ENCODE results near the gene LMTK3. TPM values are rescaled to one million over a fixed set of nuclear protein-coding genes. Genes with fewer than 3 reads are reported as not detected.

The LMTK3 gene
- total and polyA plus RNA-seq, 7 experiments from 2014 or later = 0.03 to 21.4 (median 16.6) TPM; not detected in 1

DNA sequence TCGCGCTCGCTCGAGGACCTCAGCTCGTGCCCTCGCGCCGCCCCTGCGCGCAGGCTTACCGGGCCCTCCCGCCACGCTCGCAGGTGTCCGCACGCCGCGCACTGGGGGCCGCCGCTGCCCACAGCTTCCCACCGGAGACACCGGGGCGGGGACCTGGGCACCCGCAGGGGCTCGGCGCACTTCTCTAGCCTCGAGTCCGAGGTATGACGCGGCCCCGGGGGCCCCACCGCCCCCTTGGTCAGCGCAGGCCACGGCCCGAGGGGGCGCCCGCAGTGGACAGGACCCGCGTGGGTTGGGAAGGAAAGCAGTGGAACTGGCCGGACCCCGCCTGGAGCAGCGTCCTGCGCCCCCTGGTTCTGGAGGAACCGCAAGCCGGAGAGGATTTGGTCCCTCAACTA, 67.9 kb downstream of the LMTK3 start:
- CTCF ChIA-PET = no interaction called here
- peaks cover 7 to 13% (median 11%) of the 10 kb centered on the region in 5 donors for H3K36me3 Mint-ChIP-seq
- POLR2A ChIA-PET = interaction anchor here (0.9 to 1.0 kb wide), 2 partner anchors 12 to 80 kb away, joined by 3 read pairs; partner anchors contain the start of genes KCNJ14, SYNGR4 and TMEM143
- peaks cover 12 to 45% (median 21%) of the 10 kb centered on the region in 5 donors for H3K27me3 Mint-ChIP-seq
- peaks cover 18 to 41% (median 34%) of the 10 kb centered on the region in 7 donors for H3K4me1 Mint-ChIP-seq
- peaks cover 0 to 8% of the 10 kb centered on the region in 2 donors for H3K27me3 ChIP-seq (ENCODE audit: control insufficient read depth in 2 of 2, insufficient read depth in 2 of 2, low read length in 2 of 2)
- H3K9me3 Mint-ChIP-seq = peaks cover 0 to 1% (median 0%) of the 10 kb centered on the region in 11 donors
- H3K9me3 ChIP-seq (ENCODE audit: control insufficient read depth in 2 of 3, low read length in 3 of 3) = no peaks in the 10 kb centered on the region
- intact Hi-C loops (cut with micrococcal nuclease) = loop anchor here (2.0 kb wide), 4 partner anchors 25 to 1323 kb away; partner anchors contain the start of genes AP2A1 (in 1 of the 2) and KDELR1 (in 1 of the 2)
- peak overlapping the region in 5 of 10 donors; percentile 90 to 95 (median 93) for H3K4me3 Mint-ChIP-seq
- H3K36me3 ChIP-seq (ENCODE audit: control insufficient read depth in 2 of 3, insufficient read depth in 3 of 3, low read length in 3 of 3) = peaks cover 6 to 20% (median 12%) of the 10 kb centered on the region in 3 experiments
- peak in 1 of 9 donors; percentile 16 for DNase-seq
- H3K27ac ChIP-seq (ENCODE audit: low read depth, low read length) = no peak overlapping the region
- H3K4me1 ChIP-seq (ENCODE audit: control insufficient read depth in 2 of 2, insufficient read depth in 2 of 2, low read length in 2 of 2) = peaks cover 20 to 22% of the 10 kb centered on the region in 2 donors
- no peak for ATAC-seq
- peak overlapping the region; percentile 80 for H3K4me3 ChIP-seq (ENCODE audit: low read length)
- H3K27ac Mint-ChIP-seq = no peak overlapping the region

DNA sequence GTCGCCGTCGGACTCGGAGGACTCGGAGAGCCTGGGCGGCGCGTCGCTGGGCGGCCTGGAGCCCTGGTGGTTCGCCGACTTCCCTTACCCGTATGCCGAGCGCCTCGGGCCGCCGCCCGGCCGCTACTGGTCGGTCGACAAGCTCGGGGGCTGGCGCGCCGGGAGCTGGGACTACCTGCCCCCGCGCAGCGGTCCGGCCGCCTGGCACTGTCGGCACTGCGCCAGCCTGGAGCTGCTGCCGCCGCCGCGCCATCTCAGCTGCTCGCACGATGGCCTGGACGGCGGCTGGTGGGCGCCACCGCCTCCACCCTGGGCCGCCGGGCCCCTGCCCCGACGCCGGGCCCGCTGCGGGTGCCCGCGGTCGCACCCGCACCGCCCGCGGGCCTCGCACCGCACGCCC, 68.4 kb downstream of the LMTK3 start:
- H3K27ac ChIP-seq (ENCODE audit: low read depth, low read length) = no peak overlapping the region
- POLR2A ChIA-PET = interaction anchor here (0.9 to 1.0 kb wide), 2 partner anchors 12 to 79 kb away, joined by 3 read pairs; partner anchors contain the start of genes KCNJ14, SYNGR4 and TMEM143
- no peak overlapping the region for H3K4me3 ChIP-seq (ENCODE audit: low read length)
- Mint-ChIP-seq H3K4me3 (peak overlapping the region in 1 of 10 donors; percentile 93), H3K4me1 (peaks cover 13 to 37% (median 31%) of the 10 kb centered on the region in 7 donors), H3K36me3 (peaks cover 2 to 9% (median 6%) of the 10 kb centered on the region in 5 donors), H3K27ac (no peak overlapping the region), H3K27me3 (peaks cover 12 to 45% (median 21%) of the 10 kb centered on the region in 5 donors), H3K9me3 (peaks cover 0 to 1% (median 0%) of the 10 kb centered on the region in 11 donors)
- CTCF ChIA-PET = interaction anchor here (0.6 kb wide), 1 partner anchor 1905 kb away, joined by 3 read pairs; no protein-coding TSS in a partner anchor
- ATAC-seq = no peak
- H3K4me1 ChIP-seq (ENCODE audit: control insufficient read depth in 2 of 2, insufficient read depth in 2 of 2, low read length in 2 of 2) = peaks cover 20 to 22% of the 10 kb centered on the region in 2 donors
- DNase-seq = peak in 3 of 9 donors; percentile 13 to 25 (median 14)
- no peaks in the 10 kb centered on the region for H3K9me3 ChIP-seq (ENCODE audit: control insufficient read depth in 2 of 3, low read length in 3 of 3)
- peaks cover 6 to 15% (median 10%) of the 10 kb centered on the region in 3 experiments for H3K36me3 ChIP-seq (ENCODE audit: control insufficient read depth in 2 of 3, insufficient read depth in 3 of 3, low read length in 3 of 3)
- intact Hi-C loops (cut with micrococcal nuclease) = no loop called here
- H3K27me3 ChIP-seq (ENCODE audit: control insufficient read depth in 2 of 2, insufficient read depth in 2 of 2, low read length in 2 of 2) = peaks cover 0 to 8% of the 10 kb centered on the region in 2 donors

- intact Hi-C loops (cut with micrococcal nuclease) = no loop called here
- peaks cover 2 to 7% (median 2%) of the 10 kb centered on the region in 3 experiments for H3K36me3 ChIP-seq (ENCODE audit: control insufficient read depth in 2 of 3, insufficient read depth in 3 of 3, low read length in 3 of 3)
- ChIA-PET POLR2A (no interaction called here), CTCF (interaction anchor here (0.6 kb wide), 1 partner anchor 1904 kb away, joined by 3 read pairs; no protein-coding TSS in a partner anchor)
- Mint-ChIP-seq H3K9me3 (peaks cover 0 to 1% (median 0%) of the 10 kb centered on the region in 11 donors), H3K27ac (peak overlapping the region in 1 of 9 donors; percentile 52), H3K27me3 (peaks cover 12 to 45% (median 27%) of the 10 kb centered on the region in 5 donors), H3K4me3 (peak overlapping the region; percentile 48 to 77 (median 66)), H3K4me1 (peaks cover 10 to 28% (median 24%) of the 10 kb centered on the region in 7 donors), H3K36me3 (peaks cover 0 to 5% (median 0%) of the 10 kb centered on the region in 5 donors)
- H3K9me3 ChIP-seq (ENCODE audit: control insufficient read depth in 2 of 3, low read length in 3 of 3) = no peaks in the 10 kb centered on the region
- DNase-seq = no peak
- H3K27me3 ChIP-seq (ENCODE audit: control insufficient read depth in 2 of 2, insufficient read depth in 2 of 2, low read length in 2 of 2) = peaks cover 0 to 8% of the 10 kb centered on the region in 2 donors
- no peak for ATAC-seq
- no peak overlapping the region for H3K27ac ChIP-seq (ENCODE audit: low read depth, low read length)
- no peak overlapping the region for H3K4me3 ChIP-seq (ENCODE audit: low read length)
- H3K4me1 ChIP-seq (ENCODE audit: control insufficient read depth in 2 of 2, insufficient read depth in 2 of 2, low read length in 2 of 2) = peaks cover 20 to 22% of the 10 kb centered on the region in 2 donors
Observed at GRCh38 chr19:48442116-48443035, 69.3 kb downstream of the LMTK3 start.

DNA sequence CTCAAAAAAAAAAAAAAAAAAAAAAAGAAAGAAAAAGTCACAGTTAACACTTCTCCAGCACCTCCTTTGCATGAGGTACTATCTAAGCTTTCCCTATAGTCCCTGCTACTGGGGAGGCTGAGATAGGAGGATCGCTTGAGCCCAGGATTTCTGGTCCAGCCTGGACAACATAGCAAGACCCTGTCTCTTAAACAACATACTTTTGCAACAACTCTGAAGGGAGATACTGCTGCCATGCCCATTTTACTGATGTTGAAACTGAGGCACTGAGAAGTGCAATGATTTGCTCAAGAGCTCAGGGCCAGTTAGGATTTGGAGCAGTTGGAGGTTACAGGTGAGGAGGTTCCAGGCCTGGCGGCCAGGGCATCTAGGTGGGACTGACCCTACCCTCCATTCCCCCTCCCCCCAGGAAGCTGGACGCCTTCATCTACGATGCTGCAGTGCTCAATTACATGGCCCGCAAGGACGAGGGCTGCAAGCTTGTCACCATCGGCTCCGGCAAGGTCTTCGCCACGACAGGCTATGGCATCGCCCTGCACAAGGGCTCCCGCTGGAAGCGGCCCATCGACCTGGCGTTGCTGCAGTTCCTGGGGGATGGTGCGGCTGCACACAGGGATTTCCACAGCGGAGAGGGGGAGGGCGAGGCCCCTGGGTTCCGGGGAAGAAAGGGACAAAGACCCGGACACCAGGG, 70.1 kb downstream of the LMTK3 start:
- no peak overlapping the region for H3K4me3 ChIP-seq (ENCODE audit: low read length)
- Mint-ChIP-seq H3K4me3 (peak overlapping the region in 9 of 10 donors; percentile 53 to 77 (median 68)), H3K36me3 (peaks cover 0 to 5% (median 0%) of the 10 kb centered on the region in 5 donors), H3K27me3 (peaks cover 13 to 48% (median 27%) of the 10 kb centered on the region in 5 donors), H3K27ac (peak overlapping the region in 1 of 9 donors; percentile 17), H3K9me3 (peaks cover 0 to 1% (median 0%) of the 10 kb centered on the region in 11 donors), H3K4me1 (peaks cover 10 to 25% (median 21%) of the 10 kb centered on the region in 7 donors)
- H3K9me3 ChIP-seq (ENCODE audit: control insufficient read depth in 2 of 3, low read length in 3 of 3) = no peaks in the 10 kb centered on the region
- H3K27me3 ChIP-seq (ENCODE audit: control insufficient read depth in 2 of 2, insufficient read depth in 2 of 2, low read length in 2 of 2) = peaks cover 0 to 8% of the 10 kb centered on the region in 2 donors
- POLR2A ChIA-PET = interaction anchor here (0.7 kb wide), 1 partner anchor 1167 kb away, joined by 3 read pairs; no protein-coding TSS in a partner anchor
- DNase-seq = no peak
- H3K4me1 ChIP-seq (ENCODE audit: control insufficient read depth in 2 of 2, insufficient read depth in 2 of 2, low read length in 2 of 2) = peaks cover 18 to 20% of the 10 kb centered on the region in 2 donors
- ATAC-seq = no peak
- H3K27ac ChIP-seq (ENCODE audit: low read depth, low read length) = no peak overlapping the region
- intact Hi-C loops (cut with micrococcal nuclease) = no loop called here
- CTCF ChIA-PET = no interaction called here
- peaks cover 0 to 4% (median 0%) of the 10 kb centered on the region in 3 experiments for H3K36me3 ChIP-seq (ENCODE audit: control insufficient read depth in 2 of 3, insufficient read depth in 3 of 3, low read length in 3 of 3)

DNA sequence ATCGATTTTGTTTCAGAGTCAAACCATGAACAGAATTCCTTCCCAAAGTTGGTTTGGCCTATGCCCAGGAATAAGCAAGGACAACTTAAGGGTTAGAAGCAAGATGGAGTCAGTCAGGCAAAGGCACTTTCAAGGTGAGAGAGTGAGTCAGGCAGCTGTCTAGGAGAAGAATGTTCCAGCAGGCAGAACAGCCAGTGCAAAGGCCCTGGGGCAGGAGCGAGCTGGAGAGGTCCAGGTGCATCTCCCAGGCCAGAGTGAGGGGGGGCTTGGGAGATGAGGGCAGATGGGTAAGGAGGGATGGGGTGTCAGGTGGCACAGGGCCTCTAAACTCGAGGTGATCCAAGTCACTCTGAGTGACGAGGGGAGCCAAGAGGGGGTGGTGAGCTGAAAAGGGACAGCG, 75.0 kb downstream of the LMTK3 start:
- no peaks in the 10 kb centered on the region for H3K36me3 ChIP-seq (ENCODE audit: control insufficient read depth in 2 of 3, insufficient read depth in 3 of 3, low read length in 3 of 3)
- no peak overlapping the region for H3K27ac Mint-ChIP-seq
- DNase-seq (no peak), ATAC-seq (no peak)
- H3K4me3 ChIP-seq (ENCODE audit: low read length) = no peak overlapping the region
- no peaks in the 10 kb centered on the region for H3K36me3 Mint-ChIP-seq
- no peak overlapping the region for H3K4me3 Mint-ChIP-seq
- peaks cover 0 to 1% (median 0%) of the 10 kb centered on the region in 11 donors for H3K9me3 Mint-ChIP-seq
- intact Hi-C loops (cut with micrococcal nuclease) = no loop called here
- peaks cover 0 to 3% (median 0%) of the 10 kb centered on the region in 7 donors for H3K4me1 Mint-ChIP-seq
- H3K4me1 ChIP-seq (ENCODE audit: control insufficient read depth in 2 of 2, insufficient read depth in 2 of 2, low read length in 2 of 2) = no peaks in the 10 kb centered on the region
- no peaks in the 10 kb centered on the region for H3K9me3 ChIP-seq (ENCODE audit: control insufficient read depth in 2 of 3, low read length in 3 of 3)
- no peak overlapping the region for H3K27ac ChIP-seq (ENCODE audit: low read depth, low read length)
- CTCF ChIA-PET = interaction anchor here (1.2 kb wide), 1 partner anchor 148 kb away, joined by 3 read pairs; no protein-coding TSS in a partner anchor
- peaks cover 0 to under 1% of the 10 kb centered on the region in 2 donors for H3K27me3 ChIP-seq (ENCODE audit: control insufficient read depth in 2 of 2, insufficient read depth in 2 of 2, low read length in 2 of 2)
- H3K27me3 Mint-ChIP-seq = peaks cover 10 to 32% (median 18%) of the 10 kb centered on the region in 5 donors
- POLR2A ChIA-PET = no interaction called here
